Sigmoid colon (tissue), 7 donors: ENCODE data around the gene CDC73. TPM values are rescaled to one million over a fixed set of nuclear protein-coding genes. Genes with fewer than 3 reads are reported as not detected.

Experiments
- DNase-seq: peaks from one replicate; pipeline ENCODE4 v3.0.0-alpha.2; 2019
- H3K27ac ChIP-seq, 4 donors: fragments of 200-600 bp; sonication (generic); one replicate each; pipeline ENCODE4 v1.5.1; 2016 to 2019; ENCODE audit warnings: mild to moderate bottlenecking in 1 of 4
- H3K27me3 ChIP-seq, 3 donors: fragments of 200-600 bp; sonication (generic); one replicate each; pipeline ENCODE4 v1.5.1; 2019; ENCODE audit warnings: mild to moderate bottlenecking in 1 of 3
- H3K36me3 ChIP-seq, 4 donors: fragments of 200-600 bp; sonication (generic); one replicate each; pipeline ENCODE4 v1.5.1; 2016 to 2019
- H3K4me1 ChIP-seq, 4 donors: fragments of 200-600 bp; sonication (generic); one replicate each; pipeline ENCODE4 v1.5.1; 2017 to 2019
- H3K4me3 ChIP-seq, 4 donors: fragments of 200-600 bp; sonication (generic); one replicate each; pipeline ENCODE4 v1.5.1; 2017 to 2019; ENCODE audit warnings: mild to moderate bottlenecking in 2 of 4, moderate library complexity in 1 of 4
- H3K9me3 ChIP-seq, 4 donors: fragments of 200-600 bp in 3 of 4; sonication (generic) in 3 of 4; one replicate each; pipeline versions ENCODE4 v1.5.1 to v1.6.1; 2013 to 2019
- EP300 ChIP-seq, 4 donors: sonication (generic); formaldehyde crosslinking; IDR thresholded peaks; one replicate each; pipeline ENCODE4 v1.6.1; 2017; ENCODE audit warnings: antibody characterized with exemption in 4 of 4
- POLR2A ChIP-seq, 2 donors: fragments of 450-650 bp; IDR thresholded peaks; one replicate each; pipeline ENCODE4 v1.6.1; 2016; ENCODE audit warnings: antibody characterized with exemption in 2 of 2, mild to moderate bottlenecking in 2 of 2, moderate library complexity in 2 of 2
- POLR2AphosphoS5 ChIP-seq, 4 donors: sonication (generic); formaldehyde crosslinking; IDR thresholded peaks; one replicate each; pipeline ENCODE4 v1.6.1; 2017; ENCODE audit warnings: antibody characterized with exemption in 4 of 4
- WGBS, 2 donors: extraction: QIAGEN DNeasy Blood & Tissue Kit; methylation state at CpG; one replicate each; pipeline ENCODE4 v1.1.7; 2013; 5-methylcytosine and 5-hydroxymethylcytosine counted together
- intact Hi-C: fragments of 100-400 bp; cut with DNase I; formaldehyde crosslinking; loops from one replicate; pipeline ENCODE4 v1.15.1; 2023
- polyA plus RNA-seq, 3 donors: library from polyadenylated mRNA; stranded (reverse); fragments of 200-250 nt; gene quantifications; one replicate each; pipeline ENCODE4 v1.2.3, GENCODE V29; 2013
- total RNA-seq, 4 donors: library from RNA; depleted of rRNA; stranded (reverse); fragments of >200 nt; gene quantifications; one replicate each; pipeline ENCODE4 v1.1.0, GENCODE V29; 2016
- TF ChIP-seq, protein P1 (sequence below), 4 experiments: fragments of 450-650 bp in 3 of 4; fragments of 200-600 bp in 1 of 4; IDR thresholded peaks; one replicate each; pipeline ENCODE4 v1.5.1; 2016 to 2019; ENCODE audit warnings: antibody characterized with exemption in 4 of 4, mild to moderate bottlenecking in 3 of 4, moderate library complexity in 2 of 4
- donor health status: healthy with polysubstance abuse.
- donor health status: Bipolar disorder and iron deficiency.
- donor health status: healthy.

CDC73 gene
- total and polyA plus RNA-seq, 7 donors, result 13.2 to 72.4 (median 45.7) TPM

DNA sequence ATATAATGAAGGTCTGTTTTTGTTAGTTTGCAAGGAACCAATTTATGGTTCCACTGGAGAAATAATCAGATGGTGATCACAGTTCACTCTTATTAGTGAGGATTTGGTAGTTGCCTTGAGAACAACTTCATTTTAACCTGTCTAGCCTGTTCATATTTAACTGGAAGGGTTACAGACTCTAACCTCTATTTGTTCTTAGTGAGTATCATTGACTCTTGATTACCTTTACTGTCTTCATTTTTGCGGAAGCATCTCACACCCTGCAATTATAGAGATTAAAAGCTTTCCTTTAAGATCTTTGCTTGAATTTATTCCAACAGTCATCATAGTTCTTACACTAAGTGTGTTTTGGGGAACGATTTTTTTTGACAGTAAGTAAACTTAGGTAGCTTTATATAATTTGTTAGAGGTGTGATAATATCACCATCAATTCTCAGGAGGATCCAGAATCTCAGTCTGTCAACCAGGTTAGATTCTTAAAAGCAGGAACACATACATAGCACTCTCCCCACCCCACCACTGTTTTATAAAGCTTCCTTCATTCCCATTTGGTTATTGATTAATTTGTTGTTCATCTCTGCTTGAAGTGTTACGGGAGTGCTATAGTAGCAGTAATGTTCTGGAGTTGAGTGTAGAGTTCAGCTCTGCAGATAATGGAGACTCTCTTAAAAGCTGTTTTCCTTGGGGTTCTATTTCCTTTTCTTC is 34.4 kb downstream of the CDC73 start:
- H3K27me3 ChIP-seq, result no peaks in the 10 kb centered on the region
- no peak overlapping the region for H3K27ac ChIP-seq
- H3K4me3 ChIP-seq, result no peak overlapping the region
- intact Hi-C loops, result no loop called here
- TF ChIP-seq POLR2AphosphoS5 (IDR thresholded peaks at IDR 0.05), result no peak
- no peak for TF ChIP-seq EP300 (IDR thresholded peaks at IDR 0.05)
- no peak for TF ChIP-seq POLR2A (IDR thresholded peaks at IDR 0.05)
- TF ChIP-seq, protein P1, sequence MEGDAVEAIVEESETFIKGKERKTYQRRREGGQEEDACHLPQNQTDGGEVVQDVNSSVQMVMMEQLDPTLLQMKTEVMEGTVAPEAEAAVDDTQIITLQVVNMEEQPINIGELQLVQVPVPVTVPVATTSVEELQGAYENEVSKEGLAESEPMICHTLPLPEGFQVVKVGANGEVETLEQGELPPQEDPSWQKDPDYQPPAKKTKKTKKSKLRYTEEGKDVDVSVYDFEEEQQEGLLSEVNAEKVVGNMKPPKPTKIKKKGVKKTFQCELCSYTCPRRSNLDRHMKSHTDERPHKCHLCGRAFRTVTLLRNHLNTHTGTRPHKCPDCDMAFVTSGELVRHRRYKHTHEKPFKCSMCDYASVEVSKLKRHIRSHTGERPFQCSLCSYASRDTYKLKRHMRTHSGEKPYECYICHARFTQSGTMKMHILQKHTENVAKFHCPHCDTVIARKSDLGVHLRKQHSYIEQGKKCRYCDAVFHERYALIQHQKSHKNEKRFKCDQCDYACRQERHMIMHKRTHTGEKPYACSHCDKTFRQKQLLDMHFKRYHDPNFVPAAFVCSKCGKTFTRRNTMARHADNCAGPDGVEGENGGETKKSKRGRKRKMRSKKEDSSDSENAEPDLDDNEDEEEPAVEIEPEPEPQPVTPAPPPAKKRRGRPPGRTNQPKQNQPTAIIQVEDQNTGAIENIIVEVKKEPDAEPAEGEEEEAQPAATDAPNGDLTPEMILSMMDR (IDR thresholded peaks at IDR 0.05), result no peak
- no peak for DNase-seq
- H3K36me3 ChIP-seq, result peaks cover 12 to 34% (median 14%) of the 10 kb centered on the region in 4 donors
- H3K9me3 ChIP-seq, result no peaks in the 10 kb centered on the region
- 26 to 67% methylated on average over 3 of the region's 3 CpGs for WGBS, 2 donors
- peaks cover 0 to 18% (median 2%) of the 10 kb centered on the region in 4 donors for H3K4me1 ChIP-seq

DNA sequence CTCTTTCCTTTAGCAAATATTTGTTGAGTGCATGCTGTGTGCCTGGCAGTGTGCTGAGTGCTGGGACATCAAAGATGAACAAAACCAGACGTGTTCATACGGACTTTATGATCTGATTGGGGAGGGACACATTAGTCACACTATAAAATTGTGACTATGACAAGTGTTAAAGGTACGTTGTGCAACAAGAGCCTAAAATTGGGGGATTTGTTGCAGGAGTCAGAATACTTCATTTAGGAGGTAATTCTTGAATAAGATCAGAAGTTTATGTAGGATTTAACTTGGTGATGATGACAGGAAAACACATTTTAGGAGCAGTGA is 35.0 kb downstream of the CDC73 start:
- H3K27ac ChIP-seq, result no peak overlapping the region
- no peak for TF ChIP-seq POLR2AphosphoS5 (IDR thresholded peaks at IDR 0.05)
- TF ChIP-seq POLR2A (IDR thresholded peaks at IDR 0.05), result no peak
- no peak for TF ChIP-seq EP300 (IDR thresholded peaks at IDR 0.05)
- TF ChIP-seq, protein P1 (IDR thresholded peaks at IDR 0.05), result no peak
- peaks cover 0 to 18% (median 2%) of the 10 kb centered on the region in 4 donors for H3K4me1 ChIP-seq
- no peaks in the 10 kb centered on the region for H3K27me3 ChIP-seq
- no peak for DNase-seq
- no peak overlapping the region for H3K4me3 ChIP-seq
- WGBS, 2 donors, result 19 to 66% methylated on average over 3 of the region's 3 CpGs
- intact Hi-C loops, result no loop called here
- H3K36me3 ChIP-seq, result peaks cover 7 to 29% (median 14%) of the 10 kb centered on the region in 4 donors
- H3K9me3 ChIP-seq, result no peaks in the 10 kb centered on the region

DNA sequence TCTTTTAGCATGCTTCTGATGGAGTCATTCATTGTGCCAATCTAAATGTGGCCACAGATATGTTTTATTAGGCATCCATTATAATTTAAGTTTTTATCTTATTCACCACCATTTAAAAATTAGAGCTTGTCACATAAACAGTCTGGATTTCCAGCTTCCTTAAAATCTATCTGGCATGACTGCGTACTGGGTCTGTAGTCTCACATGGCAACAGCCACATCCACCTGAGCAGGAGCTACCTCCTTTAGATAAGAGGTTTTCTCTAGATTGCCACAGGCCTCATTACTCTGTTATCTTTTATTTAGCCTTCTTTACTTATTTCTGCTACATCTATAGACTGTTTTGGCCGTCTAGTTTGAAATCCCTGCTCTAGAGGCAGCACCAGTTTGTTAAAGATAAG is 35.5 kb downstream of the CDC73 start:
- TF ChIP-seq POLR2A (IDR thresholded peaks at IDR 0.05) (no peak), POLR2AphosphoS5 (IDR thresholded peaks at IDR 0.05) (no peak), EP300 (IDR thresholded peaks at IDR 0.05) (no peak)
- TF ChIP-seq, protein P1 (IDR thresholded peaks at IDR 0.05), result no peak
- Histone ChIP-seq H3K27ac (no peak overlapping the region), H3K27me3 (no peaks in the 10 kb centered on the region), H3K36me3 (peaks cover 6 to 25% (median 13%) of the 10 kb centered on the region in 4 donors), H3K9me3 (no peaks in the 10 kb centered on the region), H3K4me3 (no peak overlapping the region), H3K4me1 (peaks cover 0 to 18% (median 2%) of the 10 kb centered on the region in 4 donors)
- DNase-seq, result no peak
- WGBS, 2 donors, result 71 to 80% methylated on average over 2 of the region's 2 CpGs
- intact Hi-C loops, result no loop called here

DNA sequence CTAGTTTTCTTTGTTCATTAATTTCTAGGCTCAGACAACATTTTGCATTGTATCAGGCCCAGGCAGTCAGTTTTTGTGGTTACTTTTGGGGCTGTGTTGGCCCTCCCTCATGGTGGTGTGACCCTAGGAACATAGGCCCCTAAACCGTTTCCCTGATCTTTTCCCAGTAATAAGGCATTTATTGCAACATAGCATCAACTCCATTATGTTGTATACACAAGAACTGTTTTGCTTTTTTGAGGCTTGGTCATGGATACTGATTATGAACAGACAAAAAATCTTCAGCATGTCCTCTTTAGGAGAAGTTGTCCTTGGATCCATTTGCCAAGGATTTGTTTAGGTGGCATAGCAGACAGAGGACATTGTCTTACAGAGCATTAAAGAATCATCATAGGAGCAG is 54.3 kb downstream of the CDC73 start:
- TF ChIP-seq POLR2A (IDR thresholded peaks at IDR 0.05) (no peak), POLR2AphosphoS5 (IDR thresholded peaks at IDR 0.05) (no peak), EP300 (IDR thresholded peaks at IDR 0.05) (no peak)
- TF ChIP-seq, protein P1 (IDR thresholded peaks at IDR 0.05), result no peak
- intact Hi-C loops, result no loop called here
- no peaks in the 10 kb centered on the region for H3K9me3 ChIP-seq
- H3K36me3 ChIP-seq, result no peaks in the 10 kb centered on the region
- H3K4me1 ChIP-seq, result peaks cover 0 to 28% (median 20%) of the 10 kb centered on the region in 4 donors
- WGBS, 2 donors, result 51 to 69% methylated on average over 1 of the region's 1 CpG
- H3K27ac ChIP-seq, result no peak overlapping the region
- H3K4me3 ChIP-seq, result no peak overlapping the region
- no peaks in the 10 kb centered on the region for H3K27me3 ChIP-seq
- no peak for DNase-seq

DNA sequence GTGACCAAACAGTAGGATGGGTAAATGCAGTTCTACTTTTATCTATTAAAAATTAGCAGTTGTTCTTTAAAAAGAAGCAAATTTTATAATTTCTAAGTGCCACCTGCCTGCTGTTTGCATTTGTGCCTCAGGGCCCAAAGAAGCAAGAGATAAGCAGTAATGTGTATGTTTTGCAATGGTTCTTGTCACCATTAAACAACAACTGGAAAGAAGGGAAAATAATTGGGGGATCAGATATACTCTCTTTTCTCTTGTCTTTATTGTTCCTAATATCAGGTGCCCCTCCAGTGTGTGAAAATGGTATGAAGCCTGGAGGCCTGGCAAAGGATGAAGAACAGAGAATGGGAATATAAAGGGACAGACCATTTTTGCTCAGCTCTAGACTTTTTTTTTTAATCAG is 55.0 kb downstream of the CDC73 start:
- intact Hi-C loops, result no loop called here
- TF ChIP-seq POLR2AphosphoS5 (IDR thresholded peaks at IDR 0.05), result no peak
- TF ChIP-seq EP300 (IDR thresholded peaks at IDR 0.05), result no peak
- TF ChIP-seq, protein P1 (IDR thresholded peaks at IDR 0.05), result no peak
- TF ChIP-seq POLR2A (IDR thresholded peaks at IDR 0.05), result no peak
- Histone ChIP-seq H3K9me3 (no peaks in the 10 kb centered on the region), H3K4me3 (no peak overlapping the region), H3K27ac (no peak overlapping the region), H3K36me3 (no peaks in the 10 kb centered on the region), H3K27me3 (no peaks in the 10 kb centered on the region), H3K4me1 (peaks cover 0 to 35% (median 27%) of the 10 kb centered on the region in 4 donors)
- no peak for DNase-seq
